WTC11 (cell line): Measurements from ENCODE around the gene HIPK3. TPM values are rescaled to one million over a fixed set of nuclear protein-coding genes. Genes with fewer than 3 reads are reported as not detected.

ENCODE experiments used
- ATAC-seq: fragments of 200-7000 bp; cut with Tn5 transposase; 2 replicates; pipeline ENCODE4 v1.10.0; 2021; ENCODE audit warnings: mild to moderate bottlenecking, moderate library complexity
- CTCF ChIA-PET: fragments of 300-600 bp; sonication (Branson Sonifier 250); formaldehyde crosslinking; loops from one replicate; lab custom pipeline; 2021; ENCODE audit warnings: antibody characterized with exemption; lab: Charles Lee
- POLR2A ChIA-PET: fragments of 350-600 bp; sonication (Branson Sonifier 250); formaldehyde crosslinking; loops from one replicate; lab custom pipeline; 2021; ENCODE audit warnings: antibody characterized with exemption; lab: Charles Lee
- DNase-seq: peaks from one replicate; pipeline ENCODE4 v3.0.0; 2021; ENCODE audit warnings: low spot score
- H3K27ac Mint-ChIP-seq: 2 replicates; pipeline ENCODE4 v1.8.0; 2021; ENCODE audit warnings: mixed read lengths
- H3K27me3 Mint-ChIP-seq: 2 replicates; pipeline ENCODE4 v1.8.0; 2021; ENCODE audit warnings: low read depth, mild to moderate bottlenecking, moderate library complexity, mixed read lengths
- H3K36me3 Mint-ChIP-seq: 2 replicates; pipeline ENCODE4 v1.8.0; 2021; ENCODE audit warnings: mixed read lengths
- H3K4me1 Mint-ChIP-seq: 2 replicates; pipeline ENCODE4 v1.8.0; 2022; ENCODE audit warnings: mixed read lengths
- H3K4me3 Mint-ChIP-seq: 2 replicates; pipeline ENCODE4 v1.8.0; 2021; ENCODE audit warnings: mild to moderate bottlenecking, moderate library complexity, mixed read lengths
- H3K9me3 Mint-ChIP-seq: 2 replicates; pipeline ENCODE4 v1.8.0; 2021; ENCODE audit warnings: mixed read lengths
- ARID4B ChIP-seq: sonication (generic); formaldehyde crosslinking; IDR thresholded peaks from 2 replicates; pipeline ENCODE4 v1.8.0; 2023; ENCODE audit warnings: missing genetic modification reagents, mild to moderate bottlenecking, borderline replicate concordance
- ATF1 ChIP-seq: sonication (generic); formaldehyde crosslinking; IDR thresholded peaks from 2 replicates; pipeline ENCODE4 v1.8.1; 2023; ENCODE audit warnings: mild to moderate bottlenecking, moderate library complexity, missing genetic modification reagents
- ATF2 ChIP-seq: sonication (generic); formaldehyde crosslinking; IDR thresholded peaks from 2 replicates; pipeline ENCODE4 v1.8.1; 2022; ENCODE audit warnings: low read depth, missing genetic modification reagents, borderline replicate concordance
- CBFB ChIP-seq: sonication (generic); formaldehyde crosslinking; IDR thresholded peaks from 2 replicates; pipeline ENCODE4 v1.8.1; 2022; ENCODE audit warnings: mild to moderate bottlenecking, low read depth, missing genetic modification reagents
- CTCF ChIP-seq: fragments of 200-600 bp; IDR thresholded peaks from 2 replicates; pipeline ENCODE4 v1.8.0; 2022; ENCODE audit warnings: antibody characterized with exemption
- FOXJ3 ChIP-seq: sonication (generic); formaldehyde crosslinking; IDR thresholded peaks from 2 replicates; pipeline ENCODE4 v1.9.0; 2021; ENCODE audit warnings: missing genetic modification reagents, mild to moderate bottlenecking, borderline replicate concordance
- FOXP4 ChIP-seq: sonication (generic); formaldehyde crosslinking; IDR thresholded peaks from 2 replicates; pipeline ENCODE4 v1.8.0; 2022; ENCODE audit warnings: mild to moderate bottlenecking, missing genetic modification reagents
- JUN ChIP-seq: sonication (generic); formaldehyde crosslinking; IDR thresholded peaks from 2 replicates; pipeline ENCODE4 v1.8.0; 2023; ENCODE audit warnings: mild to moderate bottlenecking, missing genetic modification reagents
- NR2C2 ChIP-seq: sonication (generic); formaldehyde crosslinking; IDR thresholded peaks from 2 replicates; pipeline ENCODE4 v1.8.0; 2022; ENCODE audit warnings: mild to moderate bottlenecking, missing genetic modification reagents
- TEAD4 ChIP-seq: sonication (generic); formaldehyde crosslinking; IDR thresholded peaks from 2 replicates; pipeline ENCODE4 v1.8.0; 2022; ENCODE audit warnings: mild to moderate bottlenecking, missing genetic modification reagents
- TP53 ChIP-seq: sonication (generic); formaldehyde crosslinking; IDR thresholded peaks from 2 replicates; pipeline ENCODE4 v1.8.1; 2023; ENCODE audit warnings: mild to moderate bottlenecking, missing genetic modification reagents
- ZBTB43 ChIP-seq: sonication (generic); formaldehyde crosslinking; IDR thresholded peaks from 2 replicates; pipeline ENCODE4 v1.8.1; 2023; ENCODE audit warnings: mild to moderate bottlenecking, missing genetic modification reagents
- ZNF121 ChIP-seq: sonication (generic); formaldehyde crosslinking; IDR thresholded peaks from 2 replicates; pipeline ENCODE4 v1.8.0; 2023; ENCODE audit warnings: missing genetic modification reagents
- ZNF281 ChIP-seq: sonication (generic); formaldehyde crosslinking; IDR thresholded peaks from 2 replicates; pipeline ENCODE4 v1.8.0; 2023; ENCODE audit warnings: mild to moderate bottlenecking, missing genetic modification reagents
- ZNF317 ChIP-seq: sonication (generic); formaldehyde crosslinking; IDR thresholded peaks from 2 replicates; pipeline ENCODE4 v1.8.1; 2023; ENCODE audit warnings: low read depth, mild to moderate bottlenecking, moderate library complexity, missing genetic modification reagents, borderline replicate concordance
- ZNF396 ChIP-seq: fragments of 250-450 bp; sonication (Bioruptor Pico); IDR thresholded peaks from 2 replicates; pipeline ENCODE4 v1.8.0; 2021; ENCODE audit warnings: mild to moderate bottlenecking, moderate library complexity, borderline replicate concordance
- ZNF416 ChIP-seq: fragments of 250-450 bp; sonication (Bioruptor Pico); IDR thresholded peaks from 2 replicates; pipeline ENCODE4 v1.9.0; 2021; ENCODE audit warnings: mild to moderate bottlenecking, inconsistent platforms
- total RNA-seq: library from RNA; stranded (reverse); gene quantifications from 3 replicates; pipeline ENCODE4 v1.2.3, GENCODE V29; 2021
- TF ChIP-seq, protein P1 (sequence below): fragments of 250-450 bp; sonication (Bioruptor Pico); IDR thresholded peaks from 2 replicates; pipeline ENCODE4 v1.9.0; 2021; ENCODE audit warnings: mild to moderate bottlenecking

Gene HIPK3
- total RNA-seq, 1 experiment from 2014 or later = 24.1 TPM

DNA sequence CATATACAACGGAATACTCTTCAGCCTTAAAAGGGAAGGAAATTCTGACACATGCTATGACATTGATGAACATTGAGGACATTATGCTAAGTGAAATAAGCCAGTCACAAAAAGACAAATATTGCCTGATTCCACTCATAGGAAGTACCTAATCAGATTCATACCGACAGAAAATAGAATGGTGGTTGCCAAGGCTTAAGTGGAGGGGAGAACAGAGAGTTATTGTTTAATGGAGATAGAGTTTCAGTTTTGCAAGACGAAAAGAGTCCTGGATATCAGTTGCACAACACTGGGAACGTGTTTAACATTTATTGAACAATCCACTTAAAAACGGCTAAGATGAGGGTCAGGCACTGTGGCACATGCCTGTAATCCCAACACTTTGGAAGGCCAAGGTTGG lies 45.6 kb upstream of the HIPK3 start:
- DNase-seq (no peak), ATAC-seq (no peak)
- no peaks in the 10 kb centered on the region for H3K27me3 Mint-ChIP-seq
- TF ChIP-seq TP53 = no peak
- TF ChIP-seq CBFB (CRISPR knock-in tag) = no peak
- POLR2A ChIA-PET = no interaction called here
- H3K4me1 Mint-ChIP-seq = 0 out of 2 replicates have a peak, but pooled peaks cover 2% of the 10 kb centered on the region
- H3K36me3 Mint-ChIP-seq = peaks cover under 1% of the 10 kb centered on the region; the same call in 1 of the 2 replicates
- H3K27ac Mint-ChIP-seq = no peak overlapping the region
- H3K9me3 Mint-ChIP-seq = peaks cover 9% of the 10 kb centered on the region; the same call in 1 of the 2 replicates
- CTCF ChIA-PET = no interaction called here
- no peak overlapping the region for H3K4me3 Mint-ChIP-seq

DNA sequence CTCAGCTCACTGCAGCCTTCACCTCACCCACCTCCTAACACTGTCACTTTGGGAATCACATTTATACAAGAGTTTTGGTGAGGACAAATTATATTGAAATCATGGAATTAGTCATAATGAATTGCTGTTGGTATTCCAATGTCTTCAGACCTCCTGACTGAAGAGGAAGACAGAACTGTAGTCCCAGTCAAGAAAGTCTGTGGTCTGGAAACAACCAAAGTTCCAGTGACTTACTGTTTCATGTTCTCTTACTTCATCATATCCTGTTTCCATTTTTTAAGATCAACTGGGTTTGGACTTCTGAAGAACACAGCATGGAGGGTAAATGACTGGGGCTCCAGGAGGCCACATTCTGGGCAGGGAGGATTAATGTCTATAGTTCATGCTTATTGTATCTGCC lies 43.0 kb upstream of the HIPK3 start:
- no peak overlapping the region for H3K27ac Mint-ChIP-seq
- ChIA-PET POLR2A (no interaction called here), CTCF (no interaction called here)
- peaks cover 9% of the 10 kb centered on the region; the same call in 1 of the 2 replicates for H3K9me3 Mint-ChIP-seq
- H3K4me1 Mint-ChIP-seq = no peaks in the 10 kb centered on the region
- H3K36me3 Mint-ChIP-seq = peaks cover 2% of the 10 kb centered on the region; the same call in 1 of the 2 replicates
- no peaks in the 10 kb centered on the region for H3K27me3 Mint-ChIP-seq
- ATAC-seq = no peak
- TF ChIP-seq NR2C2 = no peak
- no peak for TF ChIP-seq ZNF317 (CRISPR knock-in tag)
- no peak for TF ChIP-seq CBFB (CRISPR knock-in tag)
- no peak for TF ChIP-seq TEAD4 (CRISPR knock-in tag)
- TF ChIP-seq ATF1 (CRISPR knock-in tag) = no peak
- H3K4me3 Mint-ChIP-seq = no peak overlapping the region
- no peak for DNase-seq

DNA sequence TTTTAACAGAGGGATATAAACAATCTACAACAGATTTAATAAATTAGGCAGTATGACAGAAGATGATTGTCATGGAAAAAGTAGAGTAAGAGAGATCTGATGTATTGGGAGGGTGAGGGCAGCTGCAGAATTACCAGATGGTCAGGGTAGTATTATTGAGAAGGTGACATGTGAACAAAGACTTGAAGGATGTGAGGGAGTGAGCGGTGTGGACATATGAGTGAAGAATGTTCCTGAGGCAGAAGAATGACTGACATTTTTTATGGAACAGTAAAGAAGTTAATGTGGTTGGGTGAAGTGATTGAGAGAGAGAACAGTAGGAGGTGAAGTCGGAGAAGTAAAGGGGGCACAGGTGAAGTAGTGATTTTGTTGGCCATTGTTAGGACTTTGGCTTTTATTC lies 42.4 kb upstream of the HIPK3 start:
- H3K27ac Mint-ChIP-seq = no peak overlapping the region
- no peak overlapping the region for H3K4me3 Mint-ChIP-seq
- ChIA-PET POLR2A (no interaction called here), CTCF (no interaction called here)
- DNase-seq = no peak
- H3K4me1 Mint-ChIP-seq = no peaks in the 10 kb centered on the region
- peaks cover 2% of the 10 kb centered on the region; the same call in 1 of the 2 replicates for H3K36me3 Mint-ChIP-seq
- ATAC-seq = no peak
- no peaks in the 10 kb centered on the region for H3K27me3 Mint-ChIP-seq
- peaks cover 9% of the 10 kb centered on the region; the same call in 1 of the 2 replicates for H3K9me3 Mint-ChIP-seq
- TF ChIP-seq ZNF281 (CRISPR knock-in tag) (no peak), FOXJ3 (CRISPR knock-in tag) (no peak), ZNF121 (no peak), ARID4B (CRISPR knock-in tag) (no peak), ATF2 (no peak), ZNF416 (CRISPR knock-in tag) (no peak), FOXP4 (CRISPR knock-in tag) (no peak), ZNF396 (no peak), JUN (no peak), ZBTB43 (CRISPR knock-in tag) (no peak), TP53 (no peak), CTCF (no peak)
- TF ChIP-seq, protein P1, sequence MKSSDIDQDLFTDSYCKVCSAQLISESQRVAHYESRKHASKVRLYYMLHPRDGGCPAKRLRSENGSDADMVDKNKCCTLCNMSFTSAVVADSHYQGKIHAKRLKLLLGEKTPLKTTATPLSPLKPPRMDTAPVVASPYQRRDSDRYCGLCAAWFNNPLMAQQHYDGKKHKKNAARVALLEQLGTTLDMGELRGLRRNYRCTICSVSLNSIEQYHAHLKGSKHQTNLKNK (CRISPR knock-in tag) = no peak
